ENCODE results near the gene SSR4. TPM values are rescaled to one million over a fixed set of nuclear protein-coding genes. Genes with fewer than 3 reads are reported as not detected.

SSR4 gene
- total RNA-seq, 1 donor from 2014 or later = 152 TPM

DNA sequence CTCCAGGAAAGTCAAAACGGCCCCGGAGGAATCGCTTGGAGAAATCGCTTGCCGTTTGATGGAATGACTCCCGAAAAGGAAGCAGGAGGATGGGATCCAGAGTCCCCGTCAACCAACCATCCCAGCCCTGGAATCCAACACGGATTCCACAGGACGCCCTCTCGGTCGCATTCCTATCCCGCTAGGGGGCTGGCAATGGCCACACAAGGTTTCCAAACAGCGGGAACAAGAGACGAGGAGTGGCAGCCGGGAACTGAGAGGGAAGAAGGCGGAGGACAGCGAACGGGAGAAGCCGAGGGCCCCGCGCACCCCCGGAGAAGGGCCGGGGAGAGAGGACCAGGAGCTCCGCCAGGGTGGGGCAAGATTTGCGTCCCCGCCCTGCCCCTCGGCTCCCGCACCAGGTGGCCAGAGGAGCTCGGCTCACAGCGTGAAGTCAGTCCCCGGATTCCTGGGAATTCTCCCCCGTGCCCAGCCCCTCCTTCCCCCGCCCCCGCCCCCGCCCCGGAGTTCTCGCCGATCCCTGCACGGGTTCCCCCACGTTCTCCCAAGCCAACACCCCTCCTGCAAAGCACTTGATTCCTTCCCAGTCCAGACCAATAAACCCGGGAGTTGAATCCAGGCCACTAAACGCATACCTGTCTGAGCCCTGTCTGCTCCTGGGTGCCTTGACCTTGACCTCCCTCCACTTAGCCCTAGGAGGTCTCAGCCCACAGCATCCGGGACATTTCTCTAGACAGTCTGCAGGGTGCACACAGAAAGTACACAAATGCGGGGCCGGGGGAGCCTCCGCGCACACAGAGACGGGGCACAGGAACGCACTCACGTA is 34.5 kb downstream of the SSR4 start:
- DNase-seq (ENCODE audit: low read depth, low spot score) = no peak

DNA sequence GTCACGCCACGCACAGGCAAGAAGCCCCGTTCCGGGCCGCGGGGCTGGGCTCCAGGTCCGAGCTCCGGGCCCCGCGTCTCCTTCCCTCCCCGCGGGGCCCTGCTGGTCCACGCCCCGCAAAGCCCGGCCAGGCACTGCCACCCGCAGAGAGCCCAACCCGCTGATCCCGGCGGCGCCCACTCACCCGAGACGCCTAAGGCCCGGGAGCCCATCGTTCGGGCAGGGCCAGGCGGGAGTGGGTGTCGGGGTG is 35.0 kb downstream of the SSR4 start:
- DNase-seq (ENCODE audit: low read depth, low spot score) = no peak

DNA sequence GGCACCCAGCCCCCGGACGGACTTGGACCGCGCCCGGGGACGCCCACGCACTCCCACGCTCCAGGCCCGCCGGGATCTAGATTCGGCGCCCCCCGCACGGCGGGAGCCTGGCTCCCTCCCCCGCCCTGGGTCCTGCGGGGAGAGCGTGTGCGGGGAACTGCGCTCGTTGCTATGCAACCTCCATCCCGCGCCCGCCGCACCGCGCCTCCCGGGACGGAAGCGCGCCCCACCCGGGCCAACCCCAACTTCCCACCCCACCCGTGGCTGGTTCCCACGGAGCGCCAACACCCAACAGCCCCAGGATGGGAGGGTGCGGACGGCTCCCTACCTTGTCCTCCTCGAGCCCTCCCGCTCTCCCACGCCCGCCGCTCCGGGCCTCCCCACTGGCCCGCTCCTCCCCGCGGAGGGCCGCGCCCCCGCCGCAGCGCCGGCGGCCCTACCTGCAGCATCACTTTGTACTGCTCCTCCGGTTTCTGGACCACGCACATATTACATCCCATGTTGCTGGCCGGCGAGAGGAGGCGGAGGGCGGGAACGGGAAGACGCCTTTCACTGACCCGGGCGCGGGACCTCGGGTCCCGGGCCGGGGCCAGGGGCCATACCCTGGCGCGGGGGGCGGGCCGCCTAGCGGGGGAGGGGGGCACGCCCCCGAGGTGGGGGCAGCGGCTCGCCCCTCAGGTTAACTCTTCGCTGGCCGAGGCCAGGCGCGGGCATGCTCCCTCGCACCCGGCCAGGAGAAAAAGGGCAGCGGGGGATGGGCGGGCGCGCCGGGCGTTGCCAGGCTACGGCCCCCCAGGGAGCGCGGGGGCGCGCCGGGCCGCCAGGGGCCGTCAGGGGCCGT is 35.6 kb downstream of the SSR4 start, which contains the start of gene PDZD4:
Gene PDZD4 (minus strand): TSS at position 746 of the 841 bp plus-strand sequence. CDS start 246 bp downstream, at position 500.
- DNase-seq (ENCODE audit: low read depth, low spot score) = no peak

DNA sequence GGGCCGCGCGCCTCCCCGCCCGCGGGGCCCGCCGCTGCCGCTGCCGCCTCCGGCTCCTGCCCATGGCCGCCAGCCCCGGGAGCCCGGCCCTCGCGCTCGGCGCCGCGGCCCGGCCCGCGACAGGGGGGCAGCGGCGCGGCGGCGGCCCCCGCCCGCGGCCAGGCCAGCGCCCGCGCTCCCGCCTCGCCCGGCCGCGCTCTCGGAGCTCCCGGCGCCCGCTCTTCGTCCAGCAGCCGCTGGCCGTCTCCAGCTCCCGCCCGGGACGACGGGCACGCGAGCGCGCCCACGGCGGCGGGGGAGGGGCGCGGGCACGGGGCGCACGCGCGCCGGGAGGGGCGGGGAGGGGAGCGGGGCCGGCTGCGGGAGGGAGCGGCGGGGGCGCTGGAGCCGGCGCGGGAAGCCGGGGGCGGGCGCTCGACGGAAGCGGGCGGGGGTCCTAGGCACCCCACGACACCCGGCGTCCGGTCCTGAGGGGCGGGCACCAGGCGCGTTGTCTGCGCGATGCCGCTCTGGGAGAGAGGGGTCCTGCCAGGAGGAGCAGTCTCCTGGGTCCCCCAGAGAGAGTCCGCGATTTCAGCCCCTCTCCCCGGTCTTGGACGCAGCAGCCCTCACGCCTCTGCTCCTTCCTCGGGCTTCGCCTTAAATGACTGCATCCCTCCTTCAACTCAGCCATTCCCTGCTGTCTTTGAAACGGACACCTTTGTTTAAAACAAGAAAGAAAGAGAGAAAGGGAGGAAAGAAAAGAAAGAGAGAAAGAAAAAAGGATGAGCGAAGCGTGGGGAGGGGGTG is 36.4 kb downstream of the SSR4 start:
- no peak for DNase-seq (ENCODE audit: low read depth, low spot score)

DNA sequence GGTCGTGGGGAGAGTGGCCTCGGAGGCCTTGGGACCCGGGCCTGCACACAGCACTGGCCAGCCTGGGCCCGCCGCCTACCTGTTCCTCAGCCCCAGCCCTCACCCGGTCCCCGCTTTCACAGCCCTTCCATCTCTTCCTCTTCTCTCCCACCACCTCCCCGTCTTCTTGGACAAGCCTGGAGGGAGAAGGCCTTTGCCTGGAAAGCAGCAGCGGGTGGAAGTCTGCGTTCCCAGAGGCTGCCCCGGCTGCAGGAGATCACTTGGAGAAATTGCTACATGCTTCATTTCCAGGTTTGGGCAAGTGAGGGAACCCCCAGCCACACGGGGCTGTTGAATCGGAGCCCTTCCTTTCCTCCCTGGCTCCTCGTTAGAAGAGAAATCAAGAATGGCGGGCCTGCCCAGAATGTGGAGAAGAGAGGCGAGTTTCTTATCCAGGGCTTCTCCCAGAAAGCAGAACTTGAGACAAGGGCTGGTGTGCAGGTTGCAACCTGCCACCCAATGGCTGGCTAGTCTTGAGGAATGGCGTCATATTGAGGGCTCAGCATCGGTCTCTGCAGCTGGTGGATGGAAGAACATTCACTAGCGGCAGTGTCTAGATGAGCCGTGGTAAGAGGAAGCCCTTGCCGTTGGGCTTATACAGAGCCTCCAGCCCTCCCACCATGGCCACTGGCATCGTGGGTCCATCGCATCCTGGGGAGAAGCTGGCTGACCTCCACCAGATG is 37.1 kb downstream of the SSR4 start:
- DNase-seq (ENCODE audit: low read depth, low spot score) = no peak

DNA sequence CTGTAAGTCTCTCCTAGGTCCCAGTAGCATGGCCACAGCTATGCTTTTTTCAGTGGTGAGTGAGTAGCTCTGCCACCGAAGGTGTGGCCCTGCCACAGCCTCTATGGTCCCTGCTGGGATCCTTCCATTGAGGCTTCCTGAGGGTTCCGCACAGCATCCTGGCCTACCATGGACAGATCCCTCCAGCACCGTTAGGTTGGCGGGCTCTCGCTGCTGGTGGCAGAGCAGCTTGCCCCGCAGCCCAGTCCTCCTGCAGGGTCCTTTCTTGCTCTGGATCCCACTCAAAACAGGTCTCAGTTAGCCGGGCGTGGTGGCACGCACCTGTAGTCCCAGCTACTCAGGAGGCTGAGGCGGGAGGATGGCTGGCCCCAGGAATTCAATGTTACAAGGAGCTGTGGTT is 38.3 kb downstream of the SSR4 start:
- DNase-seq (ENCODE audit: low read depth, low spot score) = no peak

DNA sequence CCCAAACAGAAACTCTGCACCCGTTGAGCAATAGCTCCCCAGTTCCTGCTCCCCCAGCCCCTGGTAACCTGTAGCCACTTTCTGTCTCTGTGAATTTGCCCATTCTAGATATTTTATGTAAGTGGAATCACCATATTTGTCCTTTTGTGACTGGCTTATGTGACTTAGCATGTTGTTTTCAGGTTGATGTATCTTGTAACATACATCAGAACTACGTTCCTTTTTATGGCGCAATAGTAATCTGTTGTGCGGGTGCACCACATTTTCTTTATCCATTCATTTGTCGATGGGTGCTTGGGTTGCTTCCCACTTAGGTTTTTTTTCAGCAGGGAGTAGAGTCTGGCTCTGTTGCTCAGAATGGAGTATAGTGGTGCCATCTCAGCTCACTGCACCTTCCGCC is 42.5 kb downstream of the SSR4 start:
- no peak for DNase-seq (ENCODE audit: low read depth, low spot score)

DNA sequence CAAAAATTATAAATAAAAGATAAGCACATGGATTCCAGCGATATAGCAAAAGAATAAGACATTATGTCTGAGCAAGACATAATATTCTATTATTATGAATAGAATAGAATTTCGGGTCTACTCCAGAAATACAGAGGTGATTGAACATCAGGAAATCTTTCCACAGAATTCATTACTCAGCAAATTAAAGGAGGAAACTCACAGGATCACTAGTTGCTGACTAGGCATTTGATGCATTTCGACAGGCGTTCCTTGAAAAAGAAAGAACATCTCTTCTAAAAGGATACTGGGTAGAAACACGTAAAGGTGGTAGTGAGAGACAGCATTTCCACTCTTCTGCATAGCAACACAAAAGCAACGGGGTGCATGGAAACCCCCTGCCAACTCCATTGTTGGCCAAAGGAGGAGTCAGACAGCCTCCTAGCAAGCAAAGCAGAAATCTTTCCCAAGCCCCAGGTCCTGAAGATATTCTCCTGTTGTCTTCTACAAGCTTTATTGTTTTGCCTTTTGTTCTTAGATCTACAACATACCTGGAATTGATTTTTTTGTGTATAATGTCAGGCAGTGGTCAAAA is 50.1 kb downstream of the SSR4 start:
- no peak for DNase-seq (ENCODE audit: low read depth, low spot score)

DNA sequence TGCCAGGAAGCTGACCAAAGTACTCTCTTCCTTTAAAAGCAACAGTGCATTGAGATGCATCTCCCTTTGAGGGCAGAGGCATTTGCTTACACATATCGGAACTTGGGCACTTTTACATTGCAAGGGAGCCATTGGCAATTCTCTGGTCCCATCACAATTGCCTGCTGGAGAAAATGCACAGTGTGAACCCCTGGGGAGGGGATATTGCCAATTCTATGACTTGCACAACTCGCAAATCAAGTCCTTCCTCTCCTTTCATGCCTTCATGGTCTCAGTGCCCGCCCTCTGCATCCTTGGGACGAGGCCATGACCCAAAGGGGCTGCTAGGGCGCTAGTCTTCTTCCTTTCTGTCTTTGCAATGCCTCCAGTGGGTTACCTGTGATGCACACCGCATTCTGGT is 50.7 kb downstream of the SSR4 start:
- DNase-seq (ENCODE audit: low read depth, low spot score) = no peak

DNA sequence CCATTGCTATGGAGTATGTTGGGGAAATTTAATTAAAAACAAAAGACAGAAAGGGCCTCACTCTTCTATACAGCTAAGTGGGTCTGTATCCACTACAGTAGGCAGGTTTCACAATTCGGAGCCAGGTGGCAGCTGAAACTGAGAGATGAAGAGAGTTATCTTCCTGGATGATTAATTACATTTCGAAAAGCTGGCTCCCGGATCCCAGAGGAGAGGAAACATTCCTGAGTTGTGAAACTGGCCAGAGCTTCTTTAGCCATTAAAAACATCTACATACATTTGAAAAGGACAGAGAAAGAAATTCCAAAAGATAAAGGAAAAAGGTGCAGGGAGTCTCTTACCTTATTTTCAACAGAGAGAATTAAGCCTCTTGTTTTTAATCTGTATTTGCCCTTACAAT is 51.4 kb downstream of the SSR4 start:
- DNase-seq (ENCODE audit: low read depth, low spot score) = no peak

Other genes starting within 250 kb of the SSR4 start
- 40.4 and 49.2 TPM in 2 replicates for gene CCNQ, start 195.5 kb upstream of the SSR4 start, total RNA-seq
- 0.04 and 0.26 TPM in 2 replicates for gene DUSP9, start 147.5 kb upstream of the SSR4 start, total RNA-seq
- not detected in 2 replicates for gene PNCK, start 120.9 kb upstream of the SSR4 start, total RNA-seq
- 8.6 and 15.9 TPM in 2 replicates for gene SLC6A8, start 106.7 kb upstream of the SSR4 start, total RNA-seq
- gene BCAP31, start 70.3 kb upstream of the SSR4 start, total RNA-seq = 304 and 323 TPM in 2 replicates
- 9.5 and 9.6 TPM in 2 replicates for gene ABCD1, start 69.8 kb upstream of the SSR4 start, total RNA-seq
- gene PLXNB3, start 30.4 kb upstream of the SSR4 start, total RNA-seq = 3.9 and 5.5 TPM in 2 replicates
- under 0.01 and 0.07 TPM in 2 replicates for gene SRPK3, start 13.6 kb upstream of the SSR4 start, total RNA-seq
- gene IDH3G, start 293 bp upstream of the SSR4 start, total RNA-seq = 41.1 and 58.8 TPM in 2 replicates
- gene PDZD4, start 35.9 kb downstream of the SSR4 start, total RNA-seq = 0.20 and 0.25 TPM in 2 replicates
- gene L1CAM, start 91.5 kb downstream of the SSR4 start, total RNA-seq = 0.11 and 0.13 TPM in 2 replicates
- gene AVPR2, start 110.0 kb downstream of the SSR4 start, total RNA-seq = 0.07 TPM in 1 of 2 replicates, not detected in the other
- 26.5 and 37.0 TPM in 2 replicates for gene ARHGAP4, start 131.6 kb downstream of the SSR4 start, total RNA-seq
- 97.3 and 113 TPM in 2 replicates for gene NAA10, start 140.4 kb downstream of the SSR4 start, total RNA-seq
- 4.9 and 8.5 TPM in 2 replicates for gene RENBP, start 150.0 kb downstream of the SSR4 start, total RNA-seq
- 14.8 and 22.9 TPM in 2 replicates for gene HCFC1, start 177.2 kb downstream of the SSR4 start, total RNA-seq
- gene TMEM187, start 178.1 kb downstream of the SSR4 start, total RNA-seq = 2.9 and 5.3 TPM in 2 replicates
- gene IRAK1, start 225.2 kb downstream of the SSR4 start, total RNA-seq = 93.2 and 98.0 TPM in 2 replicates